Muscle layer of colon (tissue), 2 donors: ENCODE results near the gene SEMA5A.

Experiments
- H3K27ac ChIP-seq: one replicate; pipeline ENCODE4 v1.7.0; 2013; ENCODE audit warnings: low read depth, mild to moderate bottlenecking, low read length, moderate library complexity
- H3K27me3 ChIP-seq, 2 donors: one replicate each; pipeline ENCODE4 v1.7.0; 2013; ENCODE audit warnings: low read length in 2 of 2, mild to moderate bottlenecking in 2 of 2; ENCODE audit not compliant: insufficient read depth in 2 of 2, control insufficient read depth in 1 of 2
- H3K36me3 ChIP-seq: one replicate; pipeline ENCODE4 v1.7.0; 2013; ENCODE audit warnings: mild to moderate bottlenecking, low read length; ENCODE audit not compliant: insufficient read depth
- H3K4me1 ChIP-seq: one replicate; pipeline ENCODE4 v1.7.0; 2013; ENCODE audit warnings: mild to moderate bottlenecking, low read length; ENCODE audit not compliant: insufficient read depth
- H3K4me3 ChIP-seq, 2 donors: one replicate each; pipeline ENCODE4 v1.7.0; 2013; ENCODE audit warnings: low read length in 2 of 2, low read depth in 1 of 2, mild to moderate bottlenecking in 1 of 2, moderate library complexity in 1 of 2
- H3K9ac ChIP-seq: one replicate; pipeline ENCODE4 v1.7.0; 2013; ENCODE audit warnings: low read length
- H3K9me3 ChIP-seq: one replicate; pipeline ENCODE4 v1.7.0; 2013; ENCODE audit warnings: mild to moderate bottlenecking, low read length
- donor health status: abdominal sarcoma.
- donor health status: Adenocarcinoma of cecum.

The SEMA5A gene

GRCh38 chr5:9467199-9468059 lies 78.4 kb downstream of the SEMA5A start:
- no peak overlapping the region for H3K9ac ChIP-seq
- H3K4me3 ChIP-seq: no peak overlapping the region
- no peaks in the 10 kb centered on the region for H3K4me1 ChIP-seq
- H3K27ac ChIP-seq: no peak overlapping the region
- no peaks in the 10 kb centered on the region for H3K9me3 ChIP-seq
- H3K27me3 ChIP-seq: no peaks in the 10 kb centered on the region
- no peaks in the 10 kb centered on the region for H3K36me3 ChIP-seq

GRCh38 chr5:9466697-9467096 lies 79.2 kb downstream of the SEMA5A start:
- H3K27ac ChIP-seq: no peak overlapping the region
- H3K27me3 ChIP-seq: no peaks in the 10 kb centered on the region
- no peak overlapping the region for H3K9ac ChIP-seq
- H3K4me1 ChIP-seq: no peaks in the 10 kb centered on the region
- no peaks in the 10 kb centered on the region for H3K9me3 ChIP-seq
- no peaks in the 10 kb centered on the region for H3K36me3 ChIP-seq
- no peak overlapping the region for H3K4me3 ChIP-seq

GRCh38 chr5:9464478-9464877 lies 81.4 kb downstream of the SEMA5A start:
- Histone ChIP-seq H3K9ac (no peak overlapping the region), H3K4me1 (no peaks in the 10 kb centered on the region), H3K9me3 (no peaks in the 10 kb centered on the region), H3K27me3 (no peaks in the 10 kb centered on the region), H3K27ac (no peak overlapping the region), H3K36me3 (no peaks in the 10 kb centered on the region), H3K4me3 (no peak overlapping the region)

GRCh38 chr5:9462109-9462508 lies 83.8 kb downstream of the SEMA5A start:
- H3K27ac ChIP-seq: no peak overlapping the region
- H3K9me3 ChIP-seq: no peaks in the 10 kb centered on the region
- H3K36me3 ChIP-seq: no peaks in the 10 kb centered on the region
- no peaks in the 10 kb centered on the region for H3K4me1 ChIP-seq
- no peak overlapping the region for H3K9ac ChIP-seq
- H3K4me3 ChIP-seq: no peak overlapping the region
- H3K27me3 ChIP-seq: no peaks in the 10 kb centered on the region

GRCh38 chr5:9460885-9461645 lies 84.8 kb downstream of the SEMA5A start:
- no peaks in the 10 kb centered on the region for H3K27me3 ChIP-seq
- no peaks in the 10 kb centered on the region for H3K9me3 ChIP-seq
- no peaks in the 10 kb centered on the region for H3K4me1 ChIP-seq
- H3K36me3 ChIP-seq: no peaks in the 10 kb centered on the region
- no peak overlapping the region for H3K4me3 ChIP-seq
- H3K9ac ChIP-seq: no peak overlapping the region
- H3K27ac ChIP-seq: no peak overlapping the region

DNA sequence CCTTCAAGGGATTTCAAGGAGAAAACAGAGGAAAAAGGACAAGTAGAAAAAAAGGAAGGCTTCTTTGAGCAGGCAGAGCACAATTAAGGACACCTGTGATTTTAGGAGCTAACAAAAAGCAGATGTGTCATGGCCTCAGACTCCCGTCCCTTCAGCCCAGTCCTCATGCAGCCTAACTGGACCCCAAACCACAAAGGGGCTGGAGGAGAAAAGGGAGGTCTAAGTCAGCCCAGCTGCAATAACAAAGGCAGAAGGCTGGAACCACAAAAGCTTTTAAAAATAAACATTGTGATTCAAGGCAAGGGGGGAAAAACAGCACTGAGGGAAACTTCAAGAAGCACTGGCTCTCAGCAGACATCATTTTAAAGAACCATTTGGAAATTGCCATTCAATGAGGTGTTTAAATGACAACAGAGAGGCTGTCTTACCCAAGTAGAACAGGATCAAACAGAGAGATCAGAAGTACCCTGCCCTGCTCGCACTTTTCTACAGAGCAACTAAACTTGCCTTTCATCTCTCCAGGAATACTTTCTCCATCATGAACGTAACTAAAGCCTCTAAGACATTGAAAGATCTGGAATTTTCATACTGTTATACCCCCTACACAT lies 89.3 kb downstream of the SEMA5A start:
- Histone ChIP-seq H3K27me3 (no peaks in the 10 kb centered on the region), H3K27ac (no peak overlapping the region), H3K9me3 (no peaks in the 10 kb centered on the region), H3K9ac (no peak overlapping the region), H3K4me3 (no peak overlapping the region), H3K36me3 (no peaks in the 10 kb centered on the region), H3K4me1 (no peaks in the 10 kb centered on the region)

DNA sequence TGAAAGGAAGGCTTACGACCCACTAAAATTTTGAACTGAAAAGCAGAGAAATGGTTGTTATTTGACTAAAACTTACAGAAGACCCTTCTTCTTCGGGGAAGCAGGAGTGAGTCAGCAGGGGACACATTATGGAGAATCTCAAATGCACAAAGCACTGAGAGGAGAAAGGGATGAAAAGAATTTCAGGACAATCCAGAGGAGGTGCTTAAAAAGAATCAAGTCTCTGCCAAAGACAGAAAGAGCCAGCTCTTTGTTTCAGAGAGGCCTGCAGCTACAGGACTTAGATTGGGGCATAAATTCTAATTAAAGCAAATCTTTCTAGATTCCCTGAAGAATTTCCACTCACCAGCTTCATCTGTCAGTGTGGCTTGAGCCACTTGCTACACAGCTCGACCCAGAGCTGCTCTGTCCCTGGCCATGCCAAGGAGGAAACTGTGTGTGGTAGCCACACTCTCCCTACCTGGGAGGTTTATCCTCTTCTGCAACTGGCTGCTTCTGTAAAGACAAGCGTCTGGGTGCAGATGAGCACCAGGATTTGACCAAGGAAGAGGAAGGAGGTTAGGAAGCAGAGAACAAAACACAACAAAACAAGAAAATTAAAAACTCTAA lies 89.9 kb downstream of the SEMA5A start:
- H3K36me3 ChIP-seq: no peaks in the 10 kb centered on the region
- H3K4me3 ChIP-seq: no peak overlapping the region
- no peaks in the 10 kb centered on the region for H3K4me1 ChIP-seq
- no peak overlapping the region for H3K27ac ChIP-seq
- no peak overlapping the region for H3K9ac ChIP-seq
- no peaks in the 10 kb centered on the region for H3K27me3 ChIP-seq
- no peaks in the 10 kb centered on the region for H3K9me3 ChIP-seq

- no peaks in the 10 kb centered on the region for H3K36me3 ChIP-seq
- H3K4me3 ChIP-seq: no peak overlapping the region
- no peak overlapping the region for H3K9ac ChIP-seq
- no peaks in the 10 kb centered on the region for H3K27me3 ChIP-seq
- H3K27ac ChIP-seq: no peak overlapping the region
- no peaks in the 10 kb centered on the region for H3K4me1 ChIP-seq
- H3K9me3 ChIP-seq: no peaks in the 10 kb centered on the region
Measured at GRCh38 chr5:9454491-9454890, 91.4 kb downstream of the SEMA5A start.

- no peak overlapping the region for H3K4me3 ChIP-seq
- no peaks in the 10 kb centered on the region for H3K36me3 ChIP-seq
- H3K4me1 ChIP-seq: no peaks in the 10 kb centered on the region
- no peaks in the 10 kb centered on the region for H3K27me3 ChIP-seq
- H3K27ac ChIP-seq: no peak overlapping the region
- H3K9me3 ChIP-seq: no peaks in the 10 kb centered on the region
- no peak overlapping the region for H3K9ac ChIP-seq
Measured at GRCh38 chr5:9454012-9454481, 91.8 kb downstream of the SEMA5A start.

GRCh38 chr5:9453480-9454011 lies 92.3 kb downstream of the SEMA5A start:
- H3K4me3 ChIP-seq: no peak overlapping the region
- H3K9ac ChIP-seq: no peak overlapping the region
- no peaks in the 10 kb centered on the region for H3K27me3 ChIP-seq
- no peaks in the 10 kb centered on the region for H3K9me3 ChIP-seq
- H3K4me1 ChIP-seq: no peaks in the 10 kb centered on the region
- H3K27ac ChIP-seq: no peak overlapping the region
- no peaks in the 10 kb centered on the region for H3K36me3 ChIP-seq

- no peak overlapping the region for H3K4me3 ChIP-seq
- H3K9ac ChIP-seq: no peak overlapping the region
- no peaks in the 10 kb centered on the region for H3K27me3 ChIP-seq
- no peaks in the 10 kb centered on the region for H3K4me1 ChIP-seq
- H3K36me3 ChIP-seq: no peaks in the 10 kb centered on the region
- no peak overlapping the region for H3K27ac ChIP-seq
- H3K9me3 ChIP-seq: no peaks in the 10 kb centered on the region
Measured at GRCh38 chr5:9452181-9452580, 93.7 kb downstream of the SEMA5A start.
